COLO829 (cell line): ENCODE results near the gene CALCR.
"Not testable (repeated sequence)": the region's sequence is repeated elsewhere in the genome, so short reads cannot be mapped to it uniquely, and the experiment has no call there.

Source experiments
- DNase-seq: peaks from one replicate; pipeline ENCODE4 v3.0.0; 2012; ENCODE audit warnings: low spot score

CALCR gene

GRCh38 chr7:93574646-93575554 lies at the start of gene CALCR:
TSS of gene CALCR (minus strand) at chr7:93574724. CDS start at chr7:93486981, 87,743 bp downstream.
- DNase-seq, result no peak

- DNase-seq, result no peak
These were observed 49.3 kb upstream of the CALCR start for GRCh38 chr7:93623816-93624215.

- peak; percentile 57 for DNase-seq
These were observed 47.8 kb upstream of the CALCR start for GRCh38 chr7:93622036-93623033.

GRCh38 chr7:93620864-93621263 lies 46.3 kb upstream of the CALCR start:
- no peak for DNase-seq

GRCh38 chr7:93620057-93620456 lies 45.5 kb upstream of the CALCR start:
- DNase-seq, result peak; percentile 45

- no peak for DNase-seq
These were observed 26.8 kb upstream of the CALCR start for GRCh38 chr7:93601363-93601762.

GRCh38 chr7:93594250-93594649 lies 19.7 kb upstream of the CALCR start:
- no peak for DNase-seq

GRCh38 chr7:93592588-93593266 lies 18.2 kb upstream of the CALCR start:
- DNase-seq, result no peak

- not testable (repeated sequence) for DNase-seq
These were observed 16.9 kb upstream of the CALCR start for GRCh38 chr7:93591224-93592050.

- DNase-seq, result not testable (repeated sequence)
These were observed 11.9 kb upstream of the CALCR start for GRCh38 chr7:93586479-93586865.

GRCh38 chr7:93585694-93586478 lies 11.4 kb upstream of the CALCR start:
- not testable (repeated sequence) for DNase-seq

GRCh38 chr7:93579431-93579830 lies 4.9 kb upstream of the CALCR start:
- DNase-seq, result no peak

- DNase-seq, result no peak
These were observed 4.2 kb upstream of the CALCR start for GRCh38 chr7:93578762-93579161.

GRCh38 chr7:93575555-93576399 lies 1.3 kb upstream of the CALCR start:
- DNase-seq, result peak; percentile 71

- no peak for DNase-seq
These were observed 267 bp downstream of the CALCR start for GRCh38 chr7:93574269-93574645.

GRCh38 chr7:93569189-93569588 lies 5.3 kb downstream of the CALCR start:
- no peak for DNase-seq

GRCh38 chr7:93566876-93567275 lies 7.6 kb downstream of the CALCR start:
- DNase-seq, result no peak

GRCh38 chr7:93563584-93563983 lies 10.9 kb downstream of the CALCR start:
- DNase-seq, result no peak

GRCh38 chr7:93562936-93563335 lies 11.6 kb downstream of the CALCR start:
- DNase-seq, result no peak
